ENCODE data around the gene IL36G.

IL36G gene

DNA sequence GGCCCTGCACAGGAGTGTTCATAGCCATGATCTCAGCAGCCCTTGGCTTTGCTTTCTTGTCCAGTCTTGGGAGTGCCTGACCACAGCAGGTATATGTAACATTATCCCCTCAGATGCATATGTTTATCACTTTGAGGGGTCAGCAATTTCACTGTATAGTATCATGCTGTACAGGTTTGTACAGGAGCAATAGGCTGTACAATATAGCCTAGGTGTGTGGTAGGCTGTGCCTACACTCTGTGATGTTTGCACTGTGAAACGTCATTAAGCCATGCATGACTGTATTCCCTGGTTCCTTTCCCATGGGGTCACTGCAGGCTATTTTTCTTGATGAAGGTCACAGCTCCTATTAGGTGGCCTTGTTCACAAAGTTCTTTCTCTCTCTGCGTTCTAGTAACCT, 4.7 kb upstream of the IL36G start:
- DNase-seq: no peak

GRCh38 chr2:112979731-112980130, 1.9 kb downstream of the IL36G start:
- DNase-seq: no peak

- no peak for DNase-seq
Observed at GRCh38 chr2:112980537-112980936, 2.7 kb downstream of the IL36G start.

GRCh38 chr2:112985090-112985489, 7.3 kb downstream of the IL36G start:
- no peak for DNase-seq

- no peak for DNase-seq
Observed at GRCh38 chr2:112989611-112990010, 11.8 kb downstream of the IL36G start.

GRCh38 chr2:112993831-112994230, 16.0 kb downstream of the IL36G start:
- no peak for DNase-seq

GRCh38 chr2:112994648-112995047, 16.8 kb downstream of the IL36G start:
- DNase-seq: no peak

- no peak for DNase-seq
Observed at GRCh38 chr2:112995346-112995920, 17.6 kb downstream of the IL36G start.

GRCh38 chr2:112996635-112997034, 18.8 kb downstream of the IL36G start:
- no peak for DNase-seq

DNA sequence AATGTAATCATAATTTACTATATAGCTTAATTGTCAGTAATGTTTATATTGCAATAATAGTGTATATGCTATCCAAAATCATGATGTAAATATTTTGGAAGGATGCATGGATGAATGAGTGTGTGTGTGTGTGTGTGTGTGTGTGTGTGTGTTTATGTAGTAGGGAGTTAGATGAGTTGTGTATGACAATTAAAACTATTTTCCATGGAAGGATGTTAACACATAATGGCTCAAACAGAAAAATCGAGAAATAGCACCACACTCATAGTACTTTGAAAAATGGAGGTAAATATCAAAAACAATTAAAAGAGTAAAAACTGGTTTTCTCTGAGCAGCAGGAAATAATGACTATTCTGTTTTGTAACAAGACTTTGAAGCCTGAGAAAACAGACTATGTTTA, 19.3 kb downstream of the IL36G start:
- no peak for DNase-seq

GRCh38 chr2:113000436-113000835, 22.6 kb downstream of the IL36G start:
- no peak for DNase-seq

GRCh38 chr2:113002677-113003076, 24.9 kb downstream of the IL36G start:
- DNase-seq: no peak

GRCh38 chr2:113005030-113005509, 27.3 kb downstream of the IL36G start, which contains the start of gene IL36A:
TSS of gene IL36A (plus strand) at chr2:113005459. CDS start at chr2:113005872, 413 bp downstream.
- DNase-seq: no peak

- DNase-seq: no peak
Observed at GRCh38 chr2:113007250-113007649, 29.4 kb downstream of the IL36G start.

- DNase-seq: no peak
Observed at GRCh38 chr2:113009622-113010021, 31.8 kb downstream of the IL36G start.

- DNase-seq: no peak
Observed at GRCh38 chr2:113010088-113010487, 32.3 kb downstream of the IL36G start.

DNA sequence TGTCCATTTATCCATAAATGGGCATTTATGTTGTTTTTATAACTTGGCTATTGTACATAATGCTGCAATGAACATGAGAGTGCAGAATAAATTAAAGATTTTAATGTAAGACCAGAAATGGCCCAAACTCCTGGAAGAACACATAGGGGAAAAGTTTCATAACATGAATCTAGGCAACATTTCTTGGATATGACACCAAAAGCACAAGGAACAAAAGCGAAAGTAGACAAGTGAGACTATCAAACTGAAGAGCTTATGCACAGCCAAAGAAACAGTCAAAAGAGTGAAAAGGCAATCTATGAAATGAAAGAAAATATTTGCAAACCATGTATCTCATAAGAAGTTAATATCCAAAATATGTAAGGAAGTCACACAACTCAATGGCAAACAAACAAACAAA, 33.3 kb downstream of the IL36G start:
- DNase-seq: no peak

GRCh38 chr2:113012436-113013335, 34.9 kb downstream of the IL36G start:
- no peak for DNase-seq

DNA sequence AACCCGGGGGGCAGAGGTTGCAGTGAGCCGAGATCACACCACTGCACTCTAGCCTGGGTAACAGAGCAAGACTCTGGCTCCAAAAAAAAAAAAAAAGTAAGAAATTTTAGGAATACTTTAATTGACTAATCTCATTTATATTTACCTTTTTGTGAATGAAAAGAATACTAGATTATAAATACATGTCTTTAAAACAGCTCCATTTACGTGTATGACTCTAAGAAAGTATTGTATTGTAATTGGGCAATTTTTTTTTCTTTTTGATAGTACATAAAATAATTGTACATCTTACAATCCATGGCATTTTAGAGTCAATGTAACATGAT, 35.5 kb downstream of the IL36G start:
- no peak for DNase-seq

- DNase-seq: no peak
Observed at GRCh38 chr2:113014067-113014466, 36.3 kb downstream of the IL36G start.

- DNase-seq: no peak
Observed at GRCh38 chr2:113015042-113015441, 37.2 kb downstream of the IL36G start.

DNA sequence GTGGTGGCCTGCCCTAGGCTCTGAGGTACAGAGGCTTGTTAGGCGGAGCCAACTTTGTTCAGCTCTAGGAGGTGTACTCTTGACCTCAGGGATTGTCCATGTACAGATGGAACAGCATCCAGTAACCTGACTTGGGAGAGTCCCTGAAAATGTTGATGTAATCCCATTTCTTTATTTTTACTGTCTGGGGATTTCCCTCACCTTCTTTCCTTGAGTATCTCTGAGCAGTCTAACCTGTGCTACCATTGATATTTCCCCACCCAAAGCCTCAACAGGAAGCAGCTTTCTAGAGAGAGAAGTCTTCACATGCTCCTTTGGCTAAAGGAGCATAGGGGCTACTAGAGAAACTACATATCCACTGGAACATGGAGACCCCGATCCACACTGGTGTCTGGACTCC, 37.8 kb downstream of the IL36G start:
- no peak for DNase-seq

DNA sequence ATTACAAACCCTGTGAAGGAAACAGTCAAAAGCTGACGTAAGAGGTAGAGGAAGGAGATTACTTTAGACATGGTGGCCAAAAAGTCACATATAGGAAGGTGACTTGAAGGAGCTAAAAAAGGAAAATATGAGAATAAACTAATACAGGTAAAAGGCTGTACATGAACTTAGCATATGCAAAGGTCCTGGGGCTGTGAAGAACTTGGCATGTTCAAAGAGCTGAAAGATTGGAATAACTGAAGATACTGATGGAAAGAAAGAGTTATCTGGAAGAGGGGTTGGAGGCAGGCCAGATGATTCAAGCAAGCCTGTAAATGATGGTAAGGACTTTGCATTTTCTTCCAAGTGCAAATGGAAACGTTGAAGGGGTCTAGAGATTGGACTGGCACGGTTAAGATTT, 40.7 kb downstream of the IL36G start:
- DNase-seq: no peak

DNA sequence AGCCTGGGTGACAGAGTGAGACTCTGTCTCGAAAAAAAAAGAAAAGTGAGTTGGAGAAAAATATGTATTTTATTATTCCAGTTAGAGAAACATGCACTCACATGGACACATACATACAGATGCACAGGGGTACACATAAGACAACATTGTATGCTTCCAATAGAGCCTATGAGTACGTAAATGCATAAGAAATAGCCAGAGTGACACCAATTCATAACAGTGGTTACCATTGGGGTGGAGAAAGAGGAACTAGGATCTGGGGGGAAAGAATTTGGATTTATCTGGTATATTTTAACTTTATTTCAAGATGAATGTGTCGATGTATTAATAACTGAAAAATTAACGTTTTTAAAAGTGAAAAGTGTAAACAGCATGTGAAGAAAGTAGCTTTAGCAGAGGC, 43.5 kb downstream of the IL36G start:
- DNase-seq: no peak

DNA sequence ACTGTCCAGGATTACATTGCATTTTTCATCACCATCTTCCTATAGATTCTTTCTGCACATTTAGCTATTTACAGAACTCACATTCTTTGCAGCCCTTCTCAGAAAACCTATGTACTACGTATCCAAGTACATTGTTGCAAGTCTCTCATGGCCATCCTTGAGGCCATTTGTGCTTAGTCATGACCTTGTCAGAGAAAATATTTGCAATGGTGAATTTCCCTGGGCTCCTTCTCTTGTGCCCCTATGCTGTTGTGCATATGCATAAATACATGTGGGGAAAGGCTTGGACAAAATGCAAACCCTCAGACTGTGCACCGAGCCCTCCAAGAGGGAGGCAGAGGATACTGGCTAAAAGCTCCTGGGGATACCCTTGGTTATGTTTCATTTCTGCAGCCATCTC, 47.0 kb downstream of the IL36G start:
- DNase-seq: no peak

Measured in retina (tissue), 1 donor.